Cortex of kidney (tissue), 1 donor: ENCODE measurements around the gene CNTNAP2.

Experiments used
- DNase-seq: peaks from one replicate; lab custom pipeline; 2025; lab: John Stamatoyannopoulos, UW

The CNTNAP2 gene

DNA sequence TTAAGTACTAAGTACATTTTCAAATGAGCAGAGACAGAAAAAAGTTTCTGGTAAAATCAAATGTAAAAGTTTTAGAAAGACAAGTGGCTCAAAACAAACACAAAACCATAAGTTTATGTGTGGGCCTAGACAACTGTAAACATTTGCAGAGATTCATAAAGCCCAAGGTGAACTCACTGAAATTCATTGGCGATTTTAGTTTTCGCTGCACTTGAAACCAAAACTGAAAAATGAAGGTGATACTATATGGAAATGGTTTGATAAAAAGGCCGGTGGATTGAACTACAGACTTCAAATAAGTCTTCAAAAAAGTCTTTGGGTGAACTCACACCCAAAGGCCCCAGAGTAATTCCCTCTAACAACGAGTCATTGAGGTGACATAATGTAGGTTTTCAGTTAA lies 1289.0 kb downstream of the CNTNAP2 start:
- DNase-seq: no peak

DNA sequence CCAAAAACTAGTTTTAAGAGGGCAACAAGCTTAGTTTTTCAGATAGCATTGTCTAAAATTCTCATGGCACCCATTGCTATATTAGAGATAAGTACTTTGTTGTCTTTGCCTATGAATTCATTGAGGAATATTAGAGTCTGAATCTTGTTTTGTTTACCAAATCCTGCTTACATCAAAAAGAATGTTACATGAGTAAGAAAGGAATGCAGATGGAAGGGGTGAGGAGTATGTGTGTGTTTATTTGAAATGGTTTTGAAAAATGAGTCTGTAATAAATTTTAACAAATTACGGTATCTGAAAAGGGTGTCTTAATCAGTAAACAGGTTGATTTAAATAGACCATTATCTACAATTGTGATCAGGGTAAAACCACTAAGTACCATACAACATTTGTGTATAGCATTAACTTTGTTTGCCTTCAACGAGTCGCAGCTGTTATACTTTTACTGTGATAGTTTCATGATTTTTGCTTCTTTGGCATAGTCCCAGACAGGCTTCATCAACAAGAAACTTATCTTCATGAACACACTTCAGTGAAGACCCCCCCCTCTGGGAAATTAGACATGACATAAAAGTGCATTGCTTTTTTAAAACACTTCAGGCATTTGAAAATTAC lies 1290.0 kb downstream of the CNTNAP2 start:
- no peak for DNase-seq

DNA sequence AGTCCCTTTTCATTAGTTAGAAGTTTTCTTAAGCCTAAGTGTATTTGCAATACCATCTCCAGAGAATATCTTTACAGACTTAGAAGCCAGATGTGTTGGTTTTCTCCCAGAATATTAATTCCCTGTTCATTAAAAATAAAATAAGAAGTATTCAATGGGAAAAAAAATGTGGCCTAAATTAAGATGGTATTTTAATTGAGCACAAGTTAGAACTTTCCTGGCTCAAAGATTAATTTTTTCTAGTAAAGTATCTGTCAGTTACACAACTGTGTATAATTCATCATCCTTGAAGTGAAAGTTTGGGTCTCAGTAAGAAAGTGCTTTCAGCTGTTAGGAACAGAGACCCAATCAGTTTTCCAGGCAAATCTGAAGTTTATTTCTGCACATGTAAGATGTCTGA lies 1294.5 kb downstream of the CNTNAP2 start:
- DNase-seq: no peak

DNA sequence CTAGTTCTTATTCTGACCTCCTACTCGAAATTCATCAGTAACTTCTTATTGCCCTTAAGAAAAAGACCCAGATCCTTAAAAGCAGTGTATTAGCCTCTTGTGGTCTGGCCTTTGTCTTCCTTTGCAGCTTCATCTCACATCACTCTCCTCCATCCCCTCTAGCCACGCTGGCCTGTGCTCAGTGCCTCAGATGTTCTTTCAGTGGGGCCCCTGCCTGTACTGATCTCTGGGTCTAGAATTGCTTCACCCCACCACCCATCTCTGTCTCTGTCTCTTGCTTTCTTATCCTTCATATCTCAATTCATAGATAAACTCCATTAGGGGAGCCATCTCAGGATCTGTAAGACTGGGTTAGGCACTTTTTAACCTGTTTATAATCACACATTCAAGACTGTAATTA lies 1295.5 kb downstream of the CNTNAP2 start:
- DNase-seq: no peak

DNA sequence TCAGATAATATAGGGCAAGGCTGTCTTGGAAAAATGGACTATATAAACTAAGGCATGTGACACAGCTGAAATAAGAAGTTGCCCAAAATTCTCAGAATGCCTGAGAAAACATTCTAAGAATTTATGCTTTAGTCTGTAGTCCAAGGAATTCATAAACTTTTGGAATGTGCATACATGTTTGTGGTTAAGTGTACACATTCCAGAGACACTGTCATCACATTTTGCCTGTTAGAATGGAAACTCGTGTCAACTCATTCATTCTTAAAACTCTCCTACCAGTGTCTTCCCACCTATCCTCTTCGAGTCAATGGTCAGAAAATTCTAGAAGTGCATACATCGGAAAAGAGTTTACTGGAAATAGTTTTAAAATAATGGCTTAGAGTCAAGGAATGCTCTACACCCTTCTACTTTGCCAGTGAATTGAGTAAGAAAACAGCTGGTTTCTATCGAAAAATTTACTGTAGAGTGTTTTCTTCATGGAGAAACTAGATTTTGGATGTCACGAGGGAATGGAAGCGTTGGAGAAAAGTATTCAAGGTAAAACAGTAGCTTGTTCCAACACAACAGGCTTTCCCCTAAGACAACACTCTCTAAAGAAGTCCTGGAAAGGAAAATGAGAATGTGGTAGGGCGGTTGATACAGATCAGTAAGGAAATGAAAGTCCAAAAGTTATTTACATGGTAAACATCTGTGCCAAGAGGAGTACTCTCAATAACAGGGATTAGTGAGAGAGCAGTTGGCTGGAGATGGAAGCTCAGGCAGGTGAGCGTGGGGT lies 1296.4 kb downstream of the CNTNAP2 start:
- no peak for DNase-seq

DNA sequence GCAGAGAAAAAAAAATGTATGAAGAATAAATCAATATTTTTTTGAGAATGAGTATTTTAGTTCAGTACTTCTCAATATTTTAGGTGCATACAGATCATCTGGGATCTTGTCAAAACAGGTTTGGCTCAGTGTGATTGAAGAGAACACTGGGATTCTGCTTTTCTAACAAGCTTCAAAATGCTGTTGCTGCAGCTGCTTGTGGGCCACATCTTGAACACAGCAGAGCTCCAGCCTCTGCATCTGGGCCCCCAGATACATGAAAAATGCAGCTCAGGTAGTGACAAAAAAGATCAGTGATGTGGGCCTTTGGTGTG lies 1296.9 kb downstream of the CNTNAP2 start:
- no peak for DNase-seq

DNA sequence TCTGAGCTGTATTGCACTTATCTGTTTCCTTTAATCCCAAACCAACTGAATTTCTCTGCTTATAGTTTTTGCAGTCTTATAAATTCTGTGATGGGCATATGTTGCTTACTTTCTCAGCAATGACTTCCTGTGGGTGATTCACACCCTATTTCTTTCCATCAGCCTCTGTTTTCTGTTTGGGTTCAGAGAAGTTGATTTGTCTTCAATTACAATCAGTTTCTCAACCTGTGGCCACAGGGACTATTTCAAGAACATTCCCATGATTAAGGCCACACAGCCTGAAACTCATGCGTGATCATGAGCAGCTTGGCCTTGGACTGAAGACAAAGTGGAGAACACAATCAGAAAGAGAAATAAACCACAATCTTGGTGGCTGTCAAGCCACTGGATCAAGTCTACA lies 1299.4 kb downstream of the CNTNAP2 start:
- DNase-seq: no peak

DNA sequence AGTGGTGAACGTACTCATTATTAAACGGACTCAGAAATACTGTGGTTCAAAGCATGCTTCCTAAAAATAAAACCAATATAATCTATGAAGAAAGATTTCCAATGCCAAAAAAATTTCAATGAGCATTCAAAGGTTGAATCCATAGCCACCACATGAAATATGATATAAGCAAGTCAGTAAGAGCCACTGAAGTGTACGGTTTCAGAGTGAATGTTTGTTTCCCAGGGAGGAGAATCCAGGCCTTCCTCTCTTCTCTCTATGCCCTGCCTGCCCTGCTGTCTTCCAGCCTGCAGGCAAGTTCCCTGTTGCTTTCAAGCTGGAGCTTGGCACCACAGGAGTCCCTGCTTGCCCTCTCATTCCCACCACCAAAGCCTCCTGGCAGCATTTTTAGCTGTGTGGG lies 1302.4 kb downstream of the CNTNAP2 start:
- DNase-seq: no peak

DNA sequence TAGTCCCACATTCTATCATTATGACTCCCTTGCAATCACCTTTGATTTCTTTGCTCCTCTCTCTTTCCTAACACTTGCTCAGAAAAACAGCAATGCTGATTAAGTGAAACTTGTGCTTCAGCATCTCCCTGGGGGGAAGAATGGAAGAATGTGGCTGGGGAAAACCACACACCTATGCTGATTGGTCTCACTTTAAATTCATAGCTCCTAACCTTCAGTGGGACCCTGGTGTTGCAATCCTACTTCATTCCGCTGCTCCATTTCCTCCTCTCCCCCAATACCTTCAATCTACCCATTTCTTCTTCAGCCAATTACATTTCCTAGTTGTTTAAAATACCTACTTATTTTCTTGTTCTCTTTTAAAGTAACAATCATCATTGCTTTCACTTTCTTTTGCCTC lies 1307.3 kb downstream of the CNTNAP2 start:
- no peak for DNase-seq

DNA sequence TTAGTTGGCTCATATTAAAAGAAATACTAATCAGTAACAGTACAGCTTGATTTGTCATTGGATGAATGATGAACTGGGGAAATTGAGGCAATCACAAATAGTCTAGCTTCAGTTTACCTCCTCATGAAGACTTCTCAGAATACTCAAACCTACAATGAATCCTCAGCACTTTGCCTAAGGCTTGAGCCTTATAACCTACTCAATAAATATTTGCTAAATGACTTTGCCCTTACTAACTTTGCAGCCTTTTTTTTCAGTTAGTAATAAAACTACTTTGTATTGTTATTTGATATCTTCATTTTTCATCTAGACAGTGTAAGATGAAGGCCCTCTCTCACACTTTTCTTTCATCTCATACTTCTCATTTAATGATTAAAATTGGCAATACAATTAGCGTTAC lies 1311.5 kb downstream of the CNTNAP2 start:
- no peak for DNase-seq

DNA sequence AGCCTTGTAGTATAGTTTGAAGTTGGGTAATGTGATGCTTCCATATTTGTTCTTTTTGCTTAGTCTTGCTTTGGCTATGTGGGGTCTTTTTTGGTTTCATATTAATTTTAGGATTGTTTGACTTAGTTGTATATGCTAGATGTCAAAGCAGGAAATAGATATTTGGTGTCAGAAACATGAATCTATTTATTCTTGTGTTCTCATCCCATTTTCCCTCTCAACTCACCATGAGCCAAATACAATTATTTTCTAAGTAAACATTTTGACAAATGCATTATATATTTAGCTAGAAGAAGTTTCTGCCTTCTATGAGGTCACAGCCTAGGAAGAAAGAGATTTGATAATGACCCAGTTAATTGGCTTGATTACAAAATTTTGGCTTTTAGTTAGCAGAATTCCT lies 1313.4 kb downstream of the CNTNAP2 start:
- DNase-seq: no peak

DNA sequence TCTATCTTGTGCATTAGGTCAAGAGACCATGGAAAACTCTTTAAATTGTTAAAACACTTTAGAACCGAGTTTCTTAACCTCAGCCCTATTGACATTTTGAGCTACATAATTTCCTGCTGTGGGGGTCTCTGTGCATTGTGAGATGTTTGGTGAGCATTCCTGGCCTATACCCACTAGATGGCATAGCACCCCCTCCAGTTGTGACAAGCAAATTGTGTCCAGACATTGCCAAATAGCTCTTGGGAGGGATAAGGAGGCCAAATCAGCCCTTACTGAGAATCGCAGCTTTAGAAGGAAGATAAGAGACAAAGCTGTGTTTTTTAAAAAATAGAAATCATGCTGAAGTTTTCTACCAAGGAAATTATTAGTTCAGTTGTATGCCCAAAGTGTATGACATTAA lies 1315.5 kb downstream of the CNTNAP2 start:
- no peak for DNase-seq

DNA sequence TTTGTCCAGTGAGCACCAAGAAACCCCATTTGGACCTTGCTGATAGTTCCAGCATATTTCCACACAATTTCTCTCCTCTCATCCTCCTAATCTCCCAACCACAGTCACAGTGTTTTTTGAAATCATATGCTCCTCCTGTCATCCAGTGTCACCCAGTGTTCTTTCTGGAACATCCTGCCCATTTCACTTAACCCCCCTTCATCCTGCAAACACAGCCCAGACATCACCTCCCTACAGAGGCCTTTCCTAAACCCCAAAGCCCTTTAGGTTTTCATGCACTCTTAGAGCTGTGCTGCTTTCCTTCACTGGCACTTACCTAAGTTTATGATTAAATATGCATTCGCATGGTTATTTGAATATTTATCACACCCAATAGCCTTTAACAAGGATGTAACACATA lies 1316.0 kb downstream of the CNTNAP2 start:
- DNase-seq: no peak

DNA sequence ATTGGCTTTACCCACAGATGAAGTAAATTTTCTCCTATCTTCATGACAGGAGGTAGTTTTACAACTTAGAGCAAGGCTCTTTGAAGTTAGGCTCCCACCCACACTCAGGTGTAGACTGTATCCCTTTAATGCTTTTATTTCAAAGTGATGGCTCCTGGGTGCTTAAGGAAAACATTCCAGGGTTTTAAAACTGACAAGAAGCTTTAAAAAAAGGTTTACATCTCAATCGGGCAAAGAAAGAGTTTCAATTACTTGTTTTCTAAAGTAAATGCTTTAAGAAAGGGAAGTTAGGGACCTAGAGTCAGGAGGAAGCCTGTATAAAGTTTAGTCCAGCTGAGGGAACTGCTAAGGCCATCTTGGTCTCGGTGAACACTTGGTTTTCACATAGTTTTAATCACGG lies 1320.1 kb downstream of the CNTNAP2 start:
- no peak for DNase-seq

DNA sequence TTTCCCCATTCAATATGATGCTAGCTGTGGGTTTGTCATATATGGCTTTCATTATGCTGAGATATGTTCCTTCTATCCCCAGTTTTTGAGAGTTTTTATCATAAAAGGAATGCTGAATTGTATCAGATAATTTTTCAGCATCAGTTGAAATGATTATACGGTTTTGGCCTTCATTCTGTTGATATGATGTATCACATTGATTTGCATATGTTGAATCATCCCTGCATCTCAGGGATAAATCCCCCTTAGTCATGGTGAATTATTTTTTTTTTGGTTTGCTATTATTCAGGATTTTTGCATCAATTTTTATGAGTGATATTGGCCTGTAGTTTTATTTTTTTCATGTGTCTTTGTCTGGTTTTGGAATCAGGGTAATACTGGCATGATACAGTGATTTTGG lies 1321.6 kb downstream of the CNTNAP2 start:
- DNase-seq: no peak

DNA sequence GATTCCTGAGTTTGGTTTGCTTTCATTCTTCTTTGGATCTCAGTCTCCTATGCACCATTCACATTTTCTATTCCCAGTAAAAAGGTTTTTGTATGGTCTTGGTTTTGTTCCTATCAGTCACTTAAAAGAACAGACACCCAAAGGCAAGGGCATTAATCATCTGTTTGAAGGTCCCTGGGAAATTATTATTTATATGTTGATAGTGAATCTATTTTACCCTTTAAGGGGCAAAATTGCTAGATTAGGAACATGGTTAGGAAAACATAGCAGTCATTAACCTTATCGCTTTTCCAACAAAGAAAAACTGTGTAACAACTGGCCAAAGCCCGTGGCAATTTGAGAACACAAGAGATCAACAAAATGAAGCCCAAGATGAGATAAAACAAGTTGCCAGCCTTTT lies 1327.3 kb downstream of the CNTNAP2 start:
- DNase-seq: no peak

DNA sequence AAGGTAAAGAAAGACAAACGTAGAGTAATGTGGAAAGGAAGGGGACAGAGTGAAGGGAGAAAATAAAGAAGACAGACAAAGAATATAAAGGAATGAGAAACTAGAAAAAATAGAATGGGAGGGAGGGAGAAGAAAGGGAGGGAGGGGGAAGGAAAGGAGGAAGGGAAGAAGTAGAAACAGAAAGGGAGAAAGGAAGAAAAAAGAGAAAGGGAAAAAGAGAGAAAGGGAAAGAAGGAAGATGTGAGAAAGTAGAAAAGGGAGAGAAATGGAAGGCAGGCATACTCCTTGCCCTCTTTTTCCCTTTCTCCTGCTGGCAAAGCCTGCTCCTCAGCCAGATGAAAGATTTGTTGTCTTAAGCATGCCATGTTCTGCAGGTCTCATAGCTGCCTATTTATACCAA lies 1336.2 kb downstream of the CNTNAP2 start:
- no peak for DNase-seq

DNA sequence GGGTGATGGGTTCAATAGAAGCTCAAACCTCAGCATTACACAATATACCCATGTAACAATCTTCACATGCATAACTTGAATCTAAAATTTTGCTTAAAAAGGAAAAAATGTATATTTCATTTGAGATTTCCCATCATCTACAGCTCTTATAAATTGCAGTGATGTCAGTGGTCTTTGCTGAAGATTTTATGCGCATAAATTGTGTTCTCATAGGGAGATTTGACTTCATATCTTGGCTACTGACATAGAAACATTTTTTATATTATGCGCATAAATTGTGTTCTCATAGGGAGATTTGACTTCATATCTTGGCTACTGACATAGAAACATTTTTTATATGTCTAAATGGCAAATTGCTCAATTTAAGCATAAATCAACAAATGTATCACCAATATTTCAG lies 1348.6 kb downstream of the CNTNAP2 start:
- DNase-seq: no peak

DNA sequence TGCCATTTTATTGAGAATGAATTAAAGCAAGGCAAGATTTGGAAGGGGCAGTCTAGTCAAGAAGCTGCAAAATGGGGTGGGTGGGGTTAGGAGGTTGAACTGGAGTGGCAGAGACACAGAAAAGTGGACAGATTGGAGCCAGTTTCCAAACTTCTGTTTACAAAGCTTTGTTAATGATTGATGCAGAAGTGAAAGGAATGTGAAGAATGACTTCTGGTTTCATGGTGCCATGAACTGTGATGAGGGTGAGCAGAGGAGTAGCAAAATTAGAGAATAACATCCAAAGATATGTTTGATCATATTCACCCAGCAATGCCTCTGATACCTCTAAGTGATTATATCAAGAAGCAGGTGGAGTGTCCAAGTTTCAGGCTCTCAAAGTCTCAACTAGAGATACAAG lies 1356.0 kb downstream of the CNTNAP2 start:
- no peak for DNase-seq

DNA sequence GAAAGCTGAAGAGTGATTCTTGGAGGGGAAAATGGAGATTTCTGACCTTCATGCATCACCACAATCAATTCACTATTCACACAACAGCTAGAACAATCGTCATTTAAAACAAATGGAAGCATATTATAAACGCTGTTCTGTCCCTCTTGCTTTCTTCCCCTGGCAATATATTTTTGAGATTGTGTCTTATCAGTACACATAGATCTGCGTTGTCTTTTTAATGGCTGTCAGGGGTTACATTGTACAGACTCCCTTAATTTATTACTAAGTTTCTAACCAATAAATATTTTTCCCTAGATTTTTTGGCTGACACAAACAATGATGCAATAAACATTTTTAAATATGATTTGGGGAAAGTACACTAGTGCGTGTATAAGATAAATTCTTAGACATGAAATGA lies 1358.3 kb downstream of the CNTNAP2 start:
- no peak for DNase-seq

DNA sequence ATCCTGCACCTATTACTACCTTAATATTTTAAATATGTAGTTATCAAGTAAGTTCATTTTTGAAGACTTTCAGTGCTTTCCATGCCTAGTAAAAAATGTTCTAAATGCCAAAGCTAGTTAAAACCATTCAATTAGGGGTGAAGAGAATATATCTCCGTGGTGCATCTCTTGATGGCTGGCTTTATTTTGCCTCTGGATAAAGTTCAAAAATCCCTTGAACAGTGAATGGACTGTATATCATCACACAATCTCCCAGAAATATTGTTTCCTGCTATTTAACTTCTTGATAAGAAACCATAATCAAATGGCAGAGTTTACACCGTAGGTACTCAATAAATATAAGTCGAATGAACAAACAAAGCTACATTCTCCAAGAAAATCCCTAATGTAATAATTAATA lies 1360.9 kb downstream of the CNTNAP2 start:
- no peak for DNase-seq

DNA sequence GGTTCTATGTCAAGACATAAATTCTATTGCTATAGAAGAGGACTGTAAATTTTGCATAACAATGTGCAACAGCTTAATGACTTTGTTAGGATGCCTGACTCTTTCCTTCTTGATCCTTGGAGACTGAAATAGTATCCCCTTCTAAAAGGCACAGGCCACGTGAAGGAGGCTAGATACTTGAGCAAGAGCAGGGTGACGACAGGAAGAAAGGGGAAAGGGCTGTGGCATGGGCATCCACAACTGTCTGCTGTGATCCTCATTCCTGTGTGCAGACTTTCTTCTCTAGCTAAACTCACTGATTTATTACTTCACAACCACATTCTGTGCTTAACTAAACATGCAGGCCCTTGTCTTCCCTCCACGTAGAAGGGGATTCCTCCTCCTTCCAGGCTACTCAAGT lies 1362.2 kb downstream of the CNTNAP2 start:
- DNase-seq: no peak

DNA sequence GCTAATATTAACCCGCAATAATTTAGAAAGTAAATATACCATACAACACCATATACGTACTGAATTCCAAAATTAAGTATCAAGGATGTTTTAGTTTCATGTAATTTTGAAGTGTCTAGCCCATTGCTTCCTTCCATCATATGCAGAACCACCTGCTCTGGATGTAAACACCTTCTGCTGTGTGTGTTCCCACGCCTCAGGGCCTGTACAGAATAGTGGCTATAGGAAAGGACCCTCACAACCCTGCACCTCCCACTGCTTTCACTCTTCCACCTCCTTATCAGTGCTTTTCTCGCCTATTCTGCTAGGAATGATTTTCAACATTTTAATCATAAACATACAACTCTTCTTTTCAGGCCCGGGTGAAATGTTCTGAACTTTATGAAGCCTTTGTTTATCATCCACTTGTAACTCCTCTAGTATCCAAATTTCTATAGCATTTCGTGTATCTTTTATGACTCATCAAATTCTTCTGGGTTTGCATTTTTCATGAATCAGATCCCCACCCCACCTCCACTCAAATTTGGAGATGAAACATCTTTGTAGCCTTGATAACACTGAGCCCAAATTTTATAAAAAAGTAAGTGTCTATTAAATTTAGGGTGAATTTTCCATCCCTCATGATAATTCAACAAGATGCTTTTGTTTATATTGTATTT lies 1367.2 kb downstream of the CNTNAP2 start:
- DNase-seq: no peak
